HepG2 (cell line): ENCODE measurements around the gene EXOC3.

Experiments
- EP300 ChIP-seq, 3 experiments: sonication (generic) in 1 of 3; formaldehyde crosslinking in 1 of 3; IDR thresholded peaks; 2 replicates each; pipeline versions ENCODE4 v1.5.1 to v1.6.1; 2011 to 2020; ENCODE audit warnings: low read depth in 2 of 3, low read length in 2 of 3, borderline replicate concordance in 1 of 3, improper control_type of control experiment in 1 of 3, mild to moderate bottlenecking in 1 of 3, missing genetic modification reagents in 1 of 3, moderate library complexity in 1 of 3
- GABPB1 ChIP-seq: IDR thresholded peaks from 2 replicates; pipeline ENCODE4 v1.6.1; 2016; ENCODE audit warnings: mild to moderate bottlenecking, missing genetic modification reagents, moderate library complexity, missing compliant biosample characterization
- GTF2F1 ChIP-seq: fragments of 150-350 bp; IDR thresholded peaks from 2 replicates; pipeline ENCODE4 v1.6.1; 2014; ENCODE audit warnings: low read length
- HMGA1 ChIP-seq: sonication (generic); formaldehyde crosslinking; conservative IDR thresholded peaks from 2 replicates; pipeline ENCODE4 v1.4.0; 2020; ENCODE audit warnings: missing genetic modification reagents
- HNRNPLL ChIP-seq: fragments of 200-400 bp; formaldehyde crosslinking; IDR thresholded peaks from 2 replicates; pipeline ENCODE4 v1.6.1; 2017; ENCODE audit warnings: mild to moderate bottlenecking, low read depth, low read length; ENCODE audit not compliant: poor library complexity, severe bottlenecking
- ISX ChIP-seq: sonication (generic); formaldehyde crosslinking; conservative IDR thresholded peaks from 2 replicates; pipeline ENCODE4 v1.5.0; 2020; ENCODE audit warnings: missing genetic modification reagents
- MLX ChIP-seq: IDR thresholded peaks from 2 replicates; pipeline ENCODE4 v1.6.1; 2016
- NRL ChIP-seq: sonication (generic); formaldehyde crosslinking; IDR thresholded peaks from 2 replicates; pipeline ENCODE4 v1.5.0; 2020; ENCODE audit warnings: missing genetic modification reagents, mild to moderate bottlenecking, moderate library complexity, borderline replicate concordance
- REL ChIP-seq: sonication (generic); formaldehyde crosslinking; conservative IDR thresholded peaks from 2 replicates; pipeline ENCODE4 v1.8.0; 2022; ENCODE audit warnings: mild to moderate bottlenecking, missing genetic modification reagents, moderate library complexity
- SOX6 ChIP-seq, 2 experiments: fragments of 450-650 bp in 1 of 2; sonication (generic) in 1 of 2; formaldehyde crosslinking in 1 of 2; IDR thresholded peaks; 2 replicates each; pipeline versions ENCODE4 v1.4.0 to v1.6.1; 2017 to 2020; ENCODE audit warnings: antibody characterized with exemption in 1 of 2, mild to moderate bottlenecking in 1 of 2, missing genetic modification reagents in 1 of 2
- USF2 ChIP-seq, 2 experiments: sonication (generic) in 1 of 2; formaldehyde crosslinking in 1 of 2; IDR thresholded peaks; 2 replicates each; pipeline versions ENCODE4 v1.5.1 to v1.6.1; 2011 to 2020; ENCODE audit warnings: borderline replicate concordance in 1 of 2, low read depth in 1 of 2, low read length in 1 of 2, mild to moderate bottlenecking in 1 of 2, missing genetic modification reagents in 1 of 2, moderate library complexity in 1 of 2
- ZEB1 ChIP-seq: IDR thresholded peaks from 2 replicates; pipeline ENCODE4 v1.6.1; 2012; ENCODE audit warnings: mild to moderate bottlenecking, low read depth, inconsistent platforms; ENCODE audit not compliant: insufficient replicate concordance
- ZSCAN5A ChIP-seq: sonication (generic); formaldehyde crosslinking; IDR thresholded peaks from 2 replicates; pipeline ENCODE4 v1.8.0; 2022; ENCODE audit warnings: mild to moderate bottlenecking, missing genetic modification reagents, borderline replicate concordance

GRCh38 chr5:454936-455335 lies 12.0 kb downstream of the EXOC3 start:
- TF ChIP-seq ISX (CRISPR knock-in tag) = no peak
- no peak for TF ChIP-seq GABPB1 (CRISPR knock-in tag)
- TF ChIP-seq HNRNPLL = no peak
- TF ChIP-seq HMGA1 (CRISPR knock-in tag) = no peak
- no peak for TF ChIP-seq GTF2F1
- TF ChIP-seq SOX6 (IDR thresholded peaks at IDR 0.05) = no peak
- TF ChIP-seq SOX6 (CRISPR knock-in tag; IDR thresholded peaks at IDR 0.05) = no peak
- TF ChIP-seq ZEB1 = no peak
- TF ChIP-seq USF2 (IDR thresholded peaks at IDR 0.05; ENCODE audit: low read depth, low read length) = no peak
- TF ChIP-seq USF2 (CRISPR knock-in tag; IDR thresholded peaks at IDR 0.05; ENCODE audit: borderline replicate concordance) = no peak
- no peak for TF ChIP-seq MLX (CRISPR knock-in tag)
- TF ChIP-seq ZSCAN5A (CRISPR knock-in tag) = no peak
- TF ChIP-seq REL = no peak
- TF ChIP-seq EP300 (IDR thresholded peaks at IDR 0.05; ENCODE audit: low read depth in 2 of 2, low read length in 2 of 2) = no peak
- no peak for TF ChIP-seq EP300 (CRISPR knock-in tag; IDR thresholded peaks at IDR 0.05; ENCODE audit: borderline replicate concordance)
- no peak for TF ChIP-seq NRL
